ENCODE results near the gene CLEC16A. TPM values are rescaled to one million over a fixed set of nuclear protein-coding genes. Genes with fewer than 3 reads are reported as not detected.

CLEC16A gene
- total and polyA plus RNA-seq, 9 of the 15 experiments (the other 6 are each of a cell fraction or from before 2014, with no cell fraction given), result 1.00 to 22.3 (median 10.0) TPM

DNA sequence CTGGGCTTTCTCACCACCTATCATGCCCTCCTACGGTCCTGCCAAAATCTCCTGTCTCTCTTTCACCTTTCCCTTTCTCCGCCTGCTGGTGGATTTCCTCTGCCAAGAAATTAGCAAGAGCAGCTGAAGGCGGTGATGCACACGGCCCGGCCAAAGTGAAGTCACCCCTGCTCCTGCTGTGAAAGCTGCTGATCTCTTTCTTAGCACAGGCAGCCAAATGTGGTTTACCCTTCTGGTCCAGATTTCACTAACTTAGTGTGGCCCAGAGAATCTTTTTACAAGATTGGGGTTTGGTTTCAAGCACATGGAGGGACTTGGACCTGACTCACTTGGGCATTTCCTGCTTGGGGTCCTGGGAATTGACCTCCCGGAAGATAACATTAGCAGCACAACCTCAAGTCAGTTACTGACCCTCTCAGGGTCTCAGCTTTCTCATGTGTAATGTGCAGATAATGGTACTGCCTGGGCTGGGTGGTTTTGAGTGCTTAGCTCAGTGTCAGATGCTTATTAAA, 155.9 kb downstream of the CLEC16A start (continued):
- TF ChIP-seq, protein P1, sequence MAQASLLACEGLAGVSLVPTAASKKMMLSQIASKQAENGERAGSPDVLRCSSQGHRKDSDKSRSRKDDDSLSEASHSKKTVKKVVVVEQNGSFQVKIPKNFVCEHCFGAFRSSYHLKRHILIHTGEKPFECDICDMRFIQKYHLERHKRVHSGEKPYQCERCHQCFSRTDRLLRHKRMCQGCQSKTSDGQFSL (CRISPR knock-in tag; IDR thresholded peaks at IDR 0.05), result no peak
- TF ChIP-seq, protein P1 (tag; IDR thresholded peaks at IDR 0.05), result no peak
- TF ChIP-seq MAFF (IDR thresholded peaks at IDR 0.05; ENCODE audit: low read length) (no peak), BRD4 (IDR thresholded peaks at IDR 0.05) (no peak), JUNB (CRISPR knock-in tag; conservative IDR thresholded peaks at IDR 0.05) (no peak), KLF6 (CRISPR knock-in tag; IDR thresholded peaks at IDR 0.05; ENCODE audit: borderline replicate concordance) (peak; percentile 62; the same call in 1 of the 2 replicates), ZNF347 (CRISPR knock-in tag; IDR thresholded peaks at IDR 0.05; ENCODE audit: low read depth) (no peak), NCOR1 (IDR thresholded peaks at IDR 0.05) (peak; percentile 90), SLC30A9 (CRISPR knock-in tag; IDR thresholded peaks at IDR 0.05) (no peak), MYC (IDR thresholded peaks at IDR 0.05; ENCODE audit: low read depth, low read length) (no peak; the same call in 1 of the 2 replicates), MYC (CRISPR knock-in tag; IDR thresholded peaks at IDR 0.05; ENCODE audit: borderline replicate concordance, low read depth) (no peak), CHD2 (IDR thresholded peaks at IDR 0.05; ENCODE audit: low read depth, low read length) (no peak), ZFP30 (CRISPR knock-in tag; IDR thresholded peaks at IDR 0.05; ENCODE audit: borderline replicate concordance) (no peak), SMAD1 (IDR thresholded peaks at IDR 0.05; ENCODE audit: low read depth, low read length, partially characterized antibody) (no peak), FOSL1 (tag; conservative IDR thresholded peaks at IDR 0.05) (peak; percentile 77), ZNF134 (CRISPR knock-in tag; conservative IDR thresholded peaks at IDR 0.05) (0 out of 2 replicates have a peak, but pooled peaks have one; percentile 15), EHMT2 (IDR thresholded peaks at IDR 0.05) (no peak), STAT5B (CRISPR knock-in tag; IDR thresholded peaks at IDR 0.05) (no peak)
- TF ChIP-seq, protein P2, sequence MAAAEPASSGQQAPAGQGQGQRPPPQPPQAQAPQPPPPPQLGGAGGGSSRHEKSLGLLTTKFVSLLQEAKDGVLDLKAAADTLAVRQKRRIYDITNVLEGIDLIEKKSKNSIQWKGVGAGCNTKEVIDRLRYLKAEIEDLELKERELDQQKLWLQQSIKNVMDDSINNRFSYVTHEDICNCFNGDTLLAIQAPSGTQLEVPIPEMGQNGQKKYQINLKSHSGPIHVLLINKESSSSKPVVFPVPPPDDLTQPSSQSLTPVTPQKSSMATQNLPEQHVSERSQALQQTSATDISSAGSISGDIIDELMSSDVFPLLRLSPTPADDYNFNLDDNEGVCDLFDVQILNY (CRISPR knock-in tag; IDR thresholded peaks at IDR 0.05), result no peak
- TF ChIP-seq, protein P3, sequence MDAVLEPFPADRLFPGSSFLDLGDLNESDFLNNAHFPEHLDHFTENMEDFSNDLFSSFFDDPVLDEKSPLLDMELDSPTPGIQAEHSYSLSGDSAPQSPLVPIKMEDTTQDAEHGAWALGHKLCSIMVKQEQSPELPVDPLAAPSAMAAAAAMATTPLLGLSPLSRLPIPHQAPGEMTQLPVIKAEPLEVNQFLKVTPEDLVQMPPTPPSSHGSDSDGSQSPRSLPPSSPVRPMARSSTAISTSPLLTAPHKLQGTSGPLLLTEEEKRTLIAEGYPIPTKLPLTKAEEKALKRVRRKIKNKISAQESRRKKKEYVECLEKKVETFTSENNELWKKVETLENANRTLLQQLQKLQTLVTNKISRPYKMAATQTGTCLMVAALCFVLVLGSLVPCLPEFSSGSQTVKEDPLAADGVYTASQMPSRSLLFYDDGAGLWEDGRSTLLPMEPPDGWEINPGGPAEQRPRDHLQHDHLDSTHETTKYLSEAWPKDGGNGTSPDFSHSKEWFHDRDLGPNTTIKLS (IDR thresholded peaks at IDR 0.05; ENCODE audit: borderline replicate concordance, low read depth), result no peak; the same call in 1 of the 2 replicates
- TF ChIP-seq, protein P4, sequence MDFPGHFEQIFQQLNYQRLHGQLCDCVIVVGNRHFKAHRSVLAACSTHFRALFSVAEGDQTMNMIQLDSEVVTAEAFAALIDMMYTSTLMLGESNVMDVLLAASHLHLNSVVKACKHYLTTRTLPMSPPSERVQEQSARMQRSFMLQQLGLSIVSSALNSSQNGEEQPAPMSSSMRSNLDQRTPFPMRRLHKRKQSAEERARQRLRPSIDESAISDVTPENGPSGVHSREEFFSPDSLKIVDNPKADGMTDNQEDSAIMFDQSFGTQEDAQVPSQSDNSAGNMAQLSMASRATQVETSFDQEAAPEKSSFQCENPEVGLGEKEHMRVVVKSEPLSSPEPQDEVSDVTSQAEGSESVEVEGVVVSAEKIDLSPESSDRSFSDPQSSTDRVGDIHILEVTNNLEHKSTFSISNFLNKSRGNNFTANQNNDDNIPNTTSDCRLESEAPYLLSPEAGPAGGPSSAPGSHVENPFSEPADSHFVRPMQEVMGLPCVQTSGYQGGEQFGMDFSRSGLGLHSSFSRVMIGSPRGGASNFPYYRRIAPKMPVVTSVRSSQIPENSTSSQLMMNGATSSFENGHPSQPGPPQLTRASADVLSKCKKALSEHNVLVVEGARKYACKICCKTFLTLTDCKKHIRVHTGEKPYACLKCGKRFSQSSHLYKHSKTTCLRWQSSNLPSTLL (IDR thresholded peaks at IDR 0.05), result no peak
- TF ChIP-seq, protein P5, sequence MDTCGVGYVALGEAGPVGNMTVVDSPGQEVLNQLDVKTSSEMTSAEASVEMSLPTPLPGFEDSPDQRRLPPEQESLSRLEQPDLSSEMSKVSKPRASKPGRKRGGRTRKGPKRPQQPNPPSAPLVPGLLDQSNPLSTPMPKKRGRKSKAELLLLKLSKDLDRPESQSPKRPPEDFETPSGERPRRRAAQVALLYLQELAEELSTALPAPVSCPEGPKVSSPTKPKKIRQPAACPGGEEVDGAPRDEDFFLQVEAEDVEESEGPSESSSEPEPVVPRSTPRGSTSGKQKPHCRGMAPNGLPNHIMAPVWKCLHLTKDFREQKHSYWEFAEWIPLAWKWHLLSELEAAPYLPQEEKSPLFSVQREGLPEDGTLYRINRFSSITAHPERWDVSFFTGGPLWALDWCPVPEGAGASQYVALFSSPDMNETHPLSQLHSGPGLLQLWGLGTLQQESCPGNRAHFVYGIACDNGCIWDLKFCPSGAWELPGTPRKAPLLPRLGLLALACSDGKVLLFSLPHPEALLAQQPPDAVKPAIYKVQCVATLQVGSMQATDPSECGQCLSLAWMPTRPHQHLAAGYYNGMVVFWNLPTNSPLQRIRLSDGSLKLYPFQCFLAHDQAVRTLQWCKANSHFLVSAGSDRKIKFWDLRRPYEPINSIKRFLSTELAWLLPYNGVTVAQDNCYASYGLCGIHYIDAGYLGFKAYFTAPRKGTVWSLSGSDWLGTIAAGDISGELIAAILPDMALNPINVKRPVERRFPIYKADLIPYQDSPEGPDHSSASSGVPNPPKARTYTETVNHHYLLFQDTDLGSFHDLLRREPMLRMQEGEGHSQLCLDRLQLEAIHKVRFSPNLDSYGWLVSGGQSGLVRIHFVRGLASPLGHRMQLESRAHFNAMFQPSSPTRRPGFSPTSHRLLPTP (IDR thresholded peaks at IDR 0.05; ENCODE audit: borderline replicate concordance, extremely low read depth, insufficient read length), result no peak

All from K562 (cell line).